DND-41 (cell line): Measurements from ENCODE around the gene HOXA3.

Experiments used
- ATAC-seq: fragments of 200-7000 bp; cut with Tn5 transposase; 3 replicates; pipeline ENCODE4 v1.9.1; 2021; ENCODE audit warnings: low read depth; ENCODE audit not compliant: insufficient read depth
- DNase-seq: peaks from one replicate; pipeline ENCODE4 v3.0.0-alpha.2; 2020
- H2AFZ ChIP-seq: 2 replicates; pipeline ENCODE4 v1.6.0; 2012; ENCODE audit warnings: low read depth, low read length
- H3K27ac ChIP-seq: 2 replicates; pipeline ENCODE4 v1.5.1; 2012; ENCODE audit warnings: low read length, inconsistent platforms
- H3K27me3 ChIP-seq: fragments of 200-600 bp; sonication (generic); 2 replicates; pipeline ENCODE4 v1.6.0; 2012; ENCODE audit warnings: low read length, mild to moderate bottlenecking, inconsistent platforms; ENCODE audit not compliant: insufficient read depth, poor library complexity
- H3K36me3 ChIP-seq: 2 replicates; pipeline ENCODE4 v1.5.1; 2012; ENCODE audit warnings: low read length, inconsistent platforms; ENCODE audit not compliant: insufficient read depth
- H3K4me1 ChIP-seq: 2 replicates; pipeline ENCODE4 v1.5.1; 2012; ENCODE audit warnings: mild to moderate bottlenecking, low read length; ENCODE audit not compliant: insufficient read depth
- H3K4me2 ChIP-seq: 2 replicates; pipeline ENCODE4 v1.6.0; 2012; ENCODE audit warnings: mild to moderate bottlenecking, moderate library complexity, low read length, inconsistent platforms; ENCODE audit not compliant: insufficient read depth
- H3K4me3 ChIP-seq, 2 experiments: fragments of 200-600 bp in 1 of 2; shearing (Covaris generic) in 1 of 2; 2 replicates each; pipeline ENCODE4 v1.5.1; 2012 to 2016; ENCODE audit warnings: inconsistent platforms in 2 of 2, low read length in 2 of 2, mild to moderate bottlenecking in 2 of 2, low read depth in 1 of 2, moderate library complexity in 1 of 2
- H3K79me2 ChIP-seq: 2 replicates; pipeline ENCODE4 v1.6.0; 2012; ENCODE audit warnings: low read length, inconsistent platforms; ENCODE audit not compliant: insufficient read depth
- H3K9ac ChIP-seq: 2 replicates; pipeline ENCODE4 v1.6.0; 2012; ENCODE audit warnings: low read depth, mild to moderate bottlenecking, inconsistent platforms, low read length, moderate library complexity
- H3K9me3 ChIP-seq: 2 replicates; pipeline ENCODE4 v1.5.1; 2012; ENCODE audit warnings: low read length, moderate library complexity, mild to moderate bottlenecking, inconsistent platforms; ENCODE audit not compliant: insufficient read depth, severe bottlenecking
- H4K20me1 ChIP-seq: 2 replicates; pipeline ENCODE4 v1.6.0; 2012; ENCODE audit warnings: low read length; ENCODE audit not compliant: insufficient read depth
- EZH2 ChIP-seq: IDR thresholded peaks from 3 replicates; pipeline ENCODE4 v1.6.1; 2012; ENCODE audit warnings: borderline replicate concordance, low read depth, mild to moderate bottlenecking, moderate library complexity, low read length, inconsistent platforms; ENCODE audit not compliant: severe bottlenecking
- TF ChIP-seq, protein P1 (sequence below): IDR thresholded peaks from 2 replicates; pipeline ENCODE4 v1.5.1; 2012; ENCODE audit warnings: borderline replicate concordance, low read length, moderate library complexity, mild to moderate bottlenecking; ENCODE audit not compliant: poor library complexity, severe bottlenecking; ENCODE audit errors: extremely low read depth

Gene HOXA3

DNA sequence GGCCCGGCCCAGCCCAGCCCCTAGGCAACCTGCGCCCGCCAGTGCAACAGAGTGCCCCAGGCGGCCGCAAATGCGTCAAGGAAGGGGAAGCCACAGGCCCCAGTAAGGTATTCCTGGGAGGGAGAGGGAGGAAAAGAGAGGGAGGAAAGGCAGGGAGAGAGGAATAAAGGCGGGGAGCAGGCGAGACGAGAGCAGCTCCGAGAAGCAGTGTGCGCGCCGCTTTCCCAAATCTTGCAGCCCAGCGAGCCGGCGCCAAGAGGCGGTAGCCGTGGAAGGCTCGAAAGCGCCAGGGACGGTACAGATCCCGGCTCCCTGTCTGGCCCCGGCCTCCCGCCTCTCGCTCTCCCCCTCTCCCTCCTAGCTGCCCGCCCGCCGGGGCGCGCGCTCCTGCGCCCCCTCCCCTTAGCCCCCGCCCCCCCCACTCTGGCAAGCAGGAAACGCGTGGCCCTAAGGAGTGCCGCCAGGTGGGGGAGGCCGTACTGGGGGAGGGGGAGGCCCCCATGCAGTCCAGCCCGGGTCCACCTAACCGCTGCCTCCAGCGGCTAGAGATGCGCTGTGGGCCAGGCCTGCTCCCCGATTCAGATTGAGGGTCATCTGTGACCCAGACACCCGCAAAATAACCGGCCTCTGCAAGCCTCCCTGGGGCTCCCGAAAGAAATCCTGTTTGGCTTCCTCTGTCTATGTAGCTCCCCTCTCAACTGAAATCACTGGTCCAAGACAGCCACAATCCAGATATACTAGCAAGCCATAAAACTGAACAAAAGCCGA is 17.5 kb upstream of the HOXA3 start:
- H3K27me3 ChIP-seq: peaks cover 7% of the 10 kb centered on the region
- no peak overlapping the region for H3K4me2 ChIP-seq
- DNase-seq (no peak), ATAC-seq (no peak)
- H3K9ac ChIP-seq: no peak overlapping the region
- no peak overlapping the region for H3K27ac ChIP-seq
- H2AFZ ChIP-seq: no peak overlapping the region
- no peaks in the 10 kb centered on the region for H3K36me3 ChIP-seq
- TF ChIP-seq EZH2: no peak
- TF ChIP-seq, protein P1, sequence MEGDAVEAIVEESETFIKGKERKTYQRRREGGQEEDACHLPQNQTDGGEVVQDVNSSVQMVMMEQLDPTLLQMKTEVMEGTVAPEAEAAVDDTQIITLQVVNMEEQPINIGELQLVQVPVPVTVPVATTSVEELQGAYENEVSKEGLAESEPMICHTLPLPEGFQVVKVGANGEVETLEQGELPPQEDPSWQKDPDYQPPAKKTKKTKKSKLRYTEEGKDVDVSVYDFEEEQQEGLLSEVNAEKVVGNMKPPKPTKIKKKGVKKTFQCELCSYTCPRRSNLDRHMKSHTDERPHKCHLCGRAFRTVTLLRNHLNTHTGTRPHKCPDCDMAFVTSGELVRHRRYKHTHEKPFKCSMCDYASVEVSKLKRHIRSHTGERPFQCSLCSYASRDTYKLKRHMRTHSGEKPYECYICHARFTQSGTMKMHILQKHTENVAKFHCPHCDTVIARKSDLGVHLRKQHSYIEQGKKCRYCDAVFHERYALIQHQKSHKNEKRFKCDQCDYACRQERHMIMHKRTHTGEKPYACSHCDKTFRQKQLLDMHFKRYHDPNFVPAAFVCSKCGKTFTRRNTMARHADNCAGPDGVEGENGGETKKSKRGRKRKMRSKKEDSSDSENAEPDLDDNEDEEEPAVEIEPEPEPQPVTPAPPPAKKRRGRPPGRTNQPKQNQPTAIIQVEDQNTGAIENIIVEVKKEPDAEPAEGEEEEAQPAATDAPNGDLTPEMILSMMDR: no peak
- no peaks in the 10 kb centered on the region for H3K79me2 ChIP-seq
- no peak overlapping the region for H3K4me3 ChIP-seq
- H4K20me1 ChIP-seq: no peaks in the 10 kb centered on the region
- no peaks in the 10 kb centered on the region for H3K4me1 ChIP-seq
- no peaks in the 10 kb centered on the region for H3K9me3 ChIP-seq

DNA sequence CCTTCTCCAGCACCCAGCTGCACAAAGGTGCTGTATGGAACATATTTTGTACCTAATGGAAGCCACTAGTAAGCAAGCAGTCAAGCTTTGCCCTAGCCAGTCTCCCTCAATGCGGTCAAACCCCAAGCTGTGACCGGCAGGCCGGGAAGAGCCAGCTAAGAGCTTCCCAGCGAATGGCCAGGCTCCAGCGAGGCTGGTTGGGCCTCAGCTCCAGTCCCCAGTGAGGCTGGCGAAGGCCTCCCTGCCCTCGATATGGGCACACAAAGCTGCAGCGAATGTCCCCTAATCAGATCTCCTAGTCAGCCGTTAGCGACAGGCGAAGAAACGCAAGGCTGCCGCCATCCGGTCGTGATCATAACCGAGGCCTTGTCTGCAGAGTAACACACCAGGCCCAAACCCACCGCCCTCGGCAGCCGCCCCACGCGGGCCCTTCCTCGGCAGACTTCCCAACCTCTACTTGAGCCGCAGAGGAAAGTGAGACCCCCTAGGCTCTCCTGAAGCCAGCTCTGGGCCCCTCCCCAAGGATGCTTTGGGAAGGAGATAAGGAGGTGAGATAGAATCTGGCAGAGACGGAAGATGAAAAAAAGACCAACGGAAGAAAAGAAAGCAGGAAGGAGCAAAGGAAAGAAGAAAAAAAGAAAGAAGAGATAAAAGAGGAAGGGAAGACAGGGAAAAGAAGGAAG is 16.0 kb upstream of the HOXA3 start:
- no peak overlapping the region for H3K4me2 ChIP-seq

DNA sequence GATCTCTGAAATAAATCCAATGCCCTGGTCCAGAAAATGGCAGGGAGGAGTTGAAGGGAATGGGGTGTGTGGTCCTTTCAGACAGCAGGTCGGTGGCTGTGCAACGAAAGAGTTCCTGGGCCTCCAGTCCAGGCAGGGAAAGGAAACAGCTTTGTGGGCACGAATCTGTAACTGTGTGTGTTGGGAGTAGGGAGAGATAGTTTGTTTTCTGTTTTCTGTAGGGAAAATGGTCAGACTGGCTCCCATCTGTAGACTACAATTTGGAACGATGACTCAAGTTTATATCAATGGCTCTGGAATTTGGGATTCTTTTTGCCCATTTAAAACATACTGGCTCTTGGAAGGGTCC is 15.5 kb upstream of the HOXA3 start:
- no peak for DNase-seq
- no peak overlapping the region for H3K9ac ChIP-seq
- no peak overlapping the region for H3K27ac ChIP-seq
- H3K4me2 ChIP-seq: no peak overlapping the region
- TF ChIP-seq EZH2: no peak
- TF ChIP-seq, protein P1: no peak
- no peak overlapping the region for H3K4me3 ChIP-seq
- no peak overlapping the region for H2AFZ ChIP-seq
- no peaks in the 10 kb centered on the region for H4K20me1 ChIP-seq
- no peaks in the 10 kb centered on the region for H3K79me2 ChIP-seq
- H3K4me1 ChIP-seq: no peaks in the 10 kb centered on the region
- H3K36me3 ChIP-seq: no peaks in the 10 kb centered on the region
- H3K27me3 ChIP-seq: peaks cover 7% of the 10 kb centered on the region
- no peak for ATAC-seq
- H3K9me3 ChIP-seq: no peaks in the 10 kb centered on the region

More for the DNA sequence above, 16.0 kb upstream of the HOXA3 start:
- TF ChIP-seq, protein P1: no peak
- TF ChIP-seq EZH2: no peak
- Histone ChIP-seq H3K36me3 (no peaks in the 10 kb centered on the region), H3K4me3 (no peak overlapping the region), H3K27ac (no peak overlapping the region), H3K4me1 (no peaks in the 10 kb centered on the region), H3K9ac (no peak overlapping the region), H4K20me1 (no peaks in the 10 kb centered on the region), H3K79me2 (no peaks in the 10 kb centered on the region), H3K27me3 (peaks cover 7% of the 10 kb centered on the region), H3K9me3 (no peaks in the 10 kb centered on the region), H2AFZ (no peak overlapping the region)
- ATAC-seq (no peak), DNase-seq (no peak)
